HG03432 (cell line): ENCODE data around the gene MRPS10.
A peak's percentile ranks its signal among the peaks of the same experiment; 100 is the strongest.
"Not testable (repeated sequence)": the region's sequence is repeated elsewhere in the genome, so short reads cannot be mapped to it uniquely, and the experiment has no call there.

Experiments used
- ATAC-seq: cut with Tn5 transposase; IDR thresholded peaks from one replicate; pipeline ENCODE4 v1.9.1; 2021; ENCODE audit warnings: mild to moderate bottlenecking, moderate library complexity; ENCODE audit not compliant: unreplicated experiment

The MRPS10 gene

DNA sequence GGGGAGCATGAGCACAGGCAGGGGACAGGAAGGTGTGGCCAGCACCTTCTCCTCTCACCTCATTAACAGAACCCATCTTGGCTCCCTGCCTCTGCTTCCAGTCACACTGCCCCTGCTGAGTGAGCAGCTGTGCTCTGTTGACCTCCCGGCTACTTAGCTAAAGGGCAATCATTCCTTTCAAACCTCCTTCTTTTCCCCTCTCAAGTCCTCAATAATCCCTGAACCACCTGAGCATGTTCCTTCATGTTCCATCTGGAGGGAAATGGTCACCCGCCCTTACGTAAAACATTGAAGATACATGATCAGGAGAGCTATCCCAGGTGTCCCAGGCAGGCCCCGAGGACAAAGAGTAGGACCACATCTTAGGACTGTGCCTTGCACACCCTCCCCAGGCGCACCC is 21.7 kb upstream of the MRPS10 start:
- no peak for ATAC-seq

GRCh38 chr6:42237857-42238256 is 20.2 kb upstream of the MRPS10 start:
- no peak for ATAC-seq

DNA sequence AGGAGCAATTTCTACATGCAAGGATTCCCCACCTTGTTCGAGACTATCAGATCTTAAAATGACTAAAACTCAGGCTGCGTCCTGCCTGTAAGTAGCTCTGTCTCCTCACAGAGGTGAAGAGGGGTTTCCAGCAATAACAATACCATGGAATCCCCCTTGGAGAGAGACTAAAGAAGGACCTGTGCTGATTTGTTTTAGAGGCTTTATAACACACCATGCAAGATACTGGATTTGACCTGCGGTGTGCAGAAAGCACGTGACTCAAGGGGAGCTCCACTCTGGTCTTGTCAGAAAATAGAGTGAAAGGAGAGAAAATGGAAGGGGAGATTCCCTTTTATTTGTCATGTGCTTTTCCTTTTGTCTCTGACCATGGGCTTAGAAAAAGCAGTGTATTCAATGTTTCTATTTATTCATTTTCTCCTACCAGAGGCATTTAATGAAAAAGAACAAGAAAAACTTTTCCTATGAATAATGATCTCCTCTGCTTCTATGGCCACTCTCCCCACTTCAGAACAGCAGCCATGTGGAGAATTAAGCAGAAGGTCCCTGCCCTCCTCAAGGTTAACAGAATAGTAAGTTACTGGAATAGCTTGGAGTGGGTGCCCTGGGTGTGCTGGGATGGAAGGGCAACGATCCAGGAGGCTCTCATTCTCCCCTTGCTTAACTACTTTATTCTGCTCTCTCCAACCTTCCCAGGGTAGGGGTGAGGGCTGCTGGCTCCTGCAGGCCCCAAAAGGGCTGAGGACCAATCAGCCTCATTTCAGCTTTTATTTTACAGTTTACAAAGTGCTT is 19.2 kb upstream of the MRPS10 start:
- no peak for ATAC-seq

GRCh38 chr6:42236030-42236429 is 18.4 kb upstream of the MRPS10 start:
- no peak for ATAC-seq

DNA sequence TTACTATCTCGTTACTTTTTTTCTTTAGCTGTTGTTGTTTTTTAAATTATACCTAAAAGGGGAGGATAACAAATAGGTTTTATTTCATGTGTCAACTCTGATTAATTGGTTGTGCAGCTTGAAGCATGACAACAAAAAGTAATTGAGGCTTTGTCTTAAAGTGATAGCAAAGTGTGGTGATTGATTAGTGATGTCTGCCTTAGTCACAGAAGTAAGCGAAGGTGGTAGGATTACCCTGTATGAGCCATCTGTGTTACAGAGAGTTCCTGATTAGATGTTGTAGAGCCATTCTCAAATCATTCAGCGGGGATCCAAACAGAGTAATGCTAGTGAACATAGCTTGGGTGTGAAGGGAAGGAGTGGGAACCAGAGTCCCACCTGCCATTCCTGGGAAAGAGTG is 14.4 kb upstream of the MRPS10 start:
- ATAC-seq, result no peak

DNA sequence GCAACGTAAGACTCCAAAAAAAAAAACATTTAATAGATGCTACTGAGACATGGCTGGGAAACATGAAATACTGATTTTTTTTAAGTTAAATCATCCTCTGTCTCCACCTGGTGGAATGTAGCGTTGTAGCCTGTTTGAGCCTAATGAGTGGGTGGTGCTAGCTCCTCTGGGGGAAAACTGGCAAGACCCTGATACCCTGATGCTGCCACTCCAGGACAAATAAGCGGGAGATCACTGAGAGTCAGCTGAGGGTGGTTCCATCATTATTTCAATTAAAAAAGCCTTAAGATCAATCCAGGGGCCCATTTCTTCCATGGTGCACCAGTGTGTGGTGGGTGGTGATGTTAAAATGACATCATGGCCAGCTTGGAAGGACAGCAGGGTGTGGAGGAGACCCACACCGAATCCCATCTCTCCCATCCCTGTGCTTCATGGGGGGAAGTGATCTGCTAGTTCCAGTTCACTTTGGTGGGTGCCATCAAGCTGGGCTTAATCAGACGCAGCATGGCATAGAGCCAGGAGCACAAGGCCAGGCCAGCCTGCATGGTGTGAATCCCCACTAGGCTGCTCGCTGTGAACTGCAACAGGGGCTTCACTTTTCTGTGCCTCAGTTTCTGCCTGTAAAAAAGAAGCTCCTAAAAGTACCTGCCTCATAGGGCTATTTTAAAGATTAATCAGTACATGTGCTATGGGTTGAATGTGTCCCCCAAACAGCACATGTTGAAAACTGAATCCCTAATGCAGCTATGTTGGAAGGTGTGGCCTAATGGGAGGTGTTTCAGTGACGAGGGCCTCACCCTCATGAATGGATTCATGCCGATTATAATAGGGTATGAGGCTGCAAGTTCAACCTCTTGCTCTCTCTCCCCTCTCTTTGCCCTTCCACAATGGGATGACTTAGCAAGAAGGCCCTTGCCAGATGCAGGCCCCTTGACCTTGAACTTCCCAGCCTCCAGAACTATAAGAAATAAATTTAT is 13.0 kb upstream of the MRPS10 start:
- ATAC-seq, result no peak

- no peak for ATAC-seq
Observed at GRCh38 chr6:42229506-42230119, 12.0 kb upstream of the MRPS10 start.

- ATAC-seq, result no peak
Observed at GRCh38 chr6:42228305-42228704, 10.6 kb upstream of the MRPS10 start.

DNA sequence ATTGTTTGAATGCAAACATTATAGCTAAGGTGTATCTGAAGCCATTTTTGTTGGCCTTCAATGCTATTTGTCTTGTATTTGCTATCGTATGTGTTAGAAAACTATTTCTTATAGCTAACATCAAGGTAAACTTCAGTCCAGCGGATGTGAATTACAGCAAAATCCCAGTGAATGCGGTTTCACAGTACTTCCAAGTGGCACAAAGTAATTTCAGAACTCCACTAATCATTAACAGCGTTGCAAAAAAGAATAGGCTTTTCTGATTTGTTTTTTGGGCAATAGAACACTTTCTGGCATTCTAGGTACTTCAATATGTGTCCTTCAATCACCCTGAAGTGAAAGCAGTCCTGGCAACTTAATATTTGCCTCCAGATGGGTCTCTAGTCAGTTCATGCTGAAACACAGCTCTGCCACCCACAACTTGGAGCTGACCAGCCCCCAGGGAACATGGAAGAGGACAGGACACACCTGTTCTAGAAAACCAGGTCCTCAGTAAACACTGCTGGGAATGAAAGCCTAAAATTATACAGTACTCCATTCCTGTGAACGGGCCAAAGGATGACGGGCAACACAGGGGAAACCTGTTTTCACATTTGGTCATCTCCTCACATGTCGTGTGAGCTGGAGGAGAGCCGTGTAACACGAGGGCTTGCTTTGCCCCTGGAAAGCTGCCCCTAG is 9.7 kb upstream of the MRPS10 start:
- ATAC-seq, result no peak

DNA sequence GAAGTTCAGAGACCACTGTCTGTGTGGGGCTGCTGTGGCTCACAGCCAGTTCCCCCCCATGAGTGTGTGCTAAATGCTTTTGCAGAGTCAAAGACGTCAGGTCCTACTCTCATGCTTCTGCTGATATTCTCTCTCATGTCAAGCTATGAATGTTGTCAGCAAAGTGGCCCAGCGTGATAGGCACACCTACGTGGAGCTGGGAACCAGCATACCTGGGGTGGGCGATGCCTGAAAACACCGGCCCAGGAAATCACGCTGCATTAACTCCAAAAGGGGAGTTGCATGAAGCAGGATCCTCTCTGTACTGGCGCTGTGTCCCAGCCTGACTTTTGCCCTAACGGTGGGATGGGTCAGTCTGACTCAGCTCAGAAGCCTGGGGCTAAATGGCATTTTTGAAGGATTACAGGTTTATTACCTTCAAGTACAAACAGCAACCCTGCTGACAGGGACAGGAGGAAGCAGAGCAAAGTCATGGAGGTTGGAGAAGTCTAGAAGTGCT is 9.0 kb upstream of the MRPS10 start:
- no peak for ATAC-seq

- ATAC-seq, result no peak
Observed at GRCh38 chr6:42226161-42226611, 8.5 kb upstream of the MRPS10 start.

GRCh38 chr6:42225419-42225818 is 7.8 kb upstream of the MRPS10 start:
- no peak for ATAC-seq

GRCh38 chr6:42225029-42225339 is 7.3 kb upstream of the MRPS10 start:
- ATAC-seq, result no peak

DNA sequence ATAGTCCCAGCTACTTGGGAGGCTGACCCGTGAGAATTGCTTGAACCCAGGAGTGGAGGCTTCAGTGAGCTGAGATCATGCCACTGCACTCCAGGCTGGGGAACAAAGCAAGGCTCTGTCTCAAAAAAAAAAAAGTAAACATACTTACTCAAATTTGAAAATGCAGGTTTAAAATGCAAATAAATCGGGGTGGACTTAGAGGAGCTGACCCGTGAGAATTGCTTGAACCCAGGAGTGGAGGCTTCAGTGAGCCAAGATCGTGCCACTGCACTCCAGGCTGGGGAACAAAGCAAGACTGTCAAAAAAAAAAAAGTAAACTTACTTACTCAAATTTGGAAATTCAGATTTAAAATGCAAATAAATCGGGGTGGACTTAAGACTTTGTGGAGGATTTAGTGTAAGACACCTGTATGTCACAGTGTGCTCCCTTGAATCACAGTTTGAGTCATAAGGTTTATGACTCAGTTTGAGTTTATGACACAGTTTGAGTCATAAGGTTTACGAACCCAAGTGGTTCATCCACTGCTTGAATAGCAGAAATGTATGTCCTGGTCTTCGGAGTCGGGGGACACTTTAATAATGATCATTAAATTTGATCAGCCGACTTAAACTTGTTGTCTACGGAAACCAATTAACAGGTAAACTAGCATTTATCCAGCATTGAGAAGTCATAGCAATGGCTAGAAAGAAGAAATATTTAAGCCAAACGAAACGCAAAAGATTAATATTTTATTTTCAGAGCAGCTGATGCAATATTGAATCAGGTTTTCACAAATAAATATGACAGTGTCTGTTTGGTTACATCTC is 6.8 kb upstream of the MRPS10 start:
- peak; percentile 89 for ATAC-seq

DNA sequence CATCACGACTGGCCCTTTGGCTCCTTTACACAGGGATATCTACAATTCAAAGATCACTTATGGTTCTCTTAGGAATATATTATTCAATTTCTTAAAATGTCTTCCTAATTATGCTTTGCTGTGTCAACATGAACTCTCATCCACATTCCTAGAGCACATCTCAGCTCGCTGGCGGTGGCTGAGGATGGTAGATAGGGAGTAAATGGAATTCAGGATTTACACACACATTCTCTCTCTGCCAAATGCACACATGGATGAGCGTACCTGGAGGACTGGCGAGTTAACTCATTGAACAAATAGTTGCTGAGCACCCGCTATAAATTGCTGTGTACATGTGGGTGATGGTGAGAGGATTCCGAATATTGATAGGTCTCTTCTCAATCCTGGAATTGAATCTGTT is 4.8 kb upstream of the MRPS10 start:
- no peak for ATAC-seq

DNA sequence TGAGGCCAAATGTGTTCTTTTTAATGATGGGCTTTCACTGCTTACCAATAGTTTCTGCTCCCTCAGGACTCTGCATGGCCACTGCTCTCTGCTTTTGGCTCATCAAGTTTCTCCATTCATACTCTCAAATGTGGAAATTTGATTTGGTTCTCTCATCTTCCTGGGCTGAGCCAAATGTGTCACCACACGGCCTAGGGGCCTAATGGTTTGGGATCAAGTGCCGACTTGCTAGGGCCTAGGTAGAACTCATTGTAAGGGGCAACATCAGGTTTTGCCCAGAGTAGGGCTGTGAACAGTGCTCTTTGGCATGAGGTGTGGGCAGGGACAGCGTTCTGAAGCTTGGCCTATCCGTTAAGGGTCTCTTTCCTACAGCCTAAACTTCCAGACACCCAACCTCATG is 3.9 kb upstream of the MRPS10 start:
- ATAC-seq, result no peak

DNA sequence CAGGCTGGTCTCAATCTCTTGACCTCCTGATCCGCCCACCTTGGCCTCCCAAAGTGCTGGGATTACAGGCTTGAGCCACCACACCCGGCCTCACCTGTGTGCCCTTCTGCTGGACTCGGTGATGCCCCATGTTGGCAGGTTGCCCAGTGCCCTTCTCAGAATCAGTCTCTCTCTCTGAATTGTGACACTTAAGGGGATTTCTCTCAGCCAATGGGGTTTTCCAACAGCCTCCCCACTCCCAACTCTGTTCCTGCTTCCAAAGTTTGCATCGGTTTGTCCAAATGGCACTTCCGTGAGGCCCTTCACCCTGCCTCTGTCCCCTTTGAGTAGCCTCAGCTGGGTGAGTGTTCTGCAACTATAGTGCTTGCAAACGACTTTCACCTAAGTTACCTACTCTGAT is 3.1 kb upstream of the MRPS10 start:
- no peak for ATAC-seq

DNA sequence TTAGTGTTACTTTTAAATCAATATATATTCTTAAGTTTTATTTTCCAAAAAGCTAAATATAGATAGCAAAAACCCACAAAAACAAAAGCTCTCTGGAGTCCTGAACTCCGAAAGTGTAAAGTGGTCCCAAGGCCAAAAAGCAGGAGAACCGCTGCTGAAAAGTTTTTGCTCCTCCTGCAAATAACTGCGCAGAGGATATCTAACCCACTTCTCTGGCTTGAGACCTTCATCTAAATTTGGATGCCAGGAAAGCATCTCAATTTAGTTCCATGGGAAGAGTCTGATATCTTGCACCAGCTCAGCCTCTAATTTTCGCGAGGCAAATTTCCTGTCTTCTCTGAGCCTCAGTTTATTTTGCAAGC is 523 bp downstream of the MRPS10 start:
- no peak for ATAC-seq

- ATAC-seq, result not testable (repeated sequence)
Observed at GRCh38 chr6:42216495-42216894, 1.2 kb downstream of the MRPS10 start.

DNA sequence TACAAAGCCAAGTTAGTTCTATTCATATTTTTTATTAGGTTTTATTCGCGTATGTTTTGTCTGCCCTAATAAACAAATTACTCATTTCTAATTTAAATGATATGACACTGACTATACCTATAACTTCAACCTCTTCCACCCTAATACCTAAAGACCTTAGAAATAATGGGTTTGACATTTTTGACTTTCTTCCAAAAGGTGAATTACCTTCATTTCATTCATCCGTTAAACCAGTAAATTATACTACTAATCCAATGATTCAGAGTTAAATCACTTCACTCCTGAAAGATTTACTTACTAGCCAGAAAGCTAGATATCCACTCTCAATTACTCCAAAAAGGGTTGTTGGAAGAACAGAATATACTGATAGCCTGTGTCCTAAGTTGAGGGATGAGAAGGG is 5.2 kb downstream of the MRPS10 start:
- ATAC-seq, result no peak
